Thyroid gland (tissue), 4 donors: Measurements from ENCODE around the gene STK4. TPM values are rescaled to one million over a fixed set of nuclear protein-coding genes. Genes with fewer than 3 reads are reported as not detected.

Source experiments
- DNase-seq, 2 donors: peaks; one replicate each; pipeline ENCODE4 v3.0.0-alpha.2; 2019
- H3K27ac ChIP-seq, 3 donors: fragments of 200-600 bp; sonication (generic); 1 replicate in 2 of 3; 2 replicates in 1 of 3; pipeline ENCODE4 v1.5.1; 2016 to 2019; ENCODE audit warnings: mild to moderate bottlenecking in 1 of 3, moderate library complexity in 1 of 3
- H3K27me3 ChIP-seq: fragments of 200-600 bp; sonication (generic); one replicate; pipeline ENCODE4 v1.5.1; 2019
- H3K36me3 ChIP-seq, 2 donors: fragments of 200-600 bp; sonication (generic); one replicate each; pipeline ENCODE4 v1.5.1; 2016 to 2019
- H3K4me1 ChIP-seq, 2 donors: fragments of 200-600 bp; sonication (generic); one replicate each; pipeline ENCODE4 v1.5.1; 2017 to 2019
- H3K4me3 ChIP-seq, 3 donors: fragments of 200-600 bp; sonication (generic); replicated peaks in 1 of 3; 1 replicate in 2 of 3; 2 replicates in 1 of 3; pipeline ENCODE4 v1.5.1; 2016; ENCODE audit warnings: mild to moderate bottlenecking in 1 of 3
- H3K9me3 ChIP-seq: fragments of 200-600 bp; sonication (generic); one replicate; pipeline ENCODE4 v1.5.1; 2017
- CTCF ChIP-seq, 6 experiments: fragments of 200-600 bp in 3 of 6; fragments of 450-650 bp in 3 of 6; sonication (generic) in 3 of 6; IDR thresholded peaks; one replicate each; pipeline ENCODE4 v1.5.1; 2016 to 2019; ENCODE audit warnings: antibody characterized with exemption in 6 of 6, mild to moderate bottlenecking in 2 of 6, inconsistent platforms in 1 of 6, moderate library complexity in 1 of 6
- POLR2A ChIP-seq, 2 donors: fragments of 450-650 bp; IDR thresholded peaks; one replicate each; pipeline ENCODE4 v1.6.1; 2017; ENCODE audit warnings: antibody characterized with exemption in 2 of 2, mild to moderate bottlenecking in 2 of 2, moderate library complexity in 1 of 2
- WGBS, 2 donors: methylation state at CpG; one replicate each; pipeline ENCODE4 v1.1.5; 2017; 5-methylcytosine and 5-hydroxymethylcytosine counted together
- intact Hi-C: fragments of 100-400 bp; cut with DNase I; formaldehyde crosslinking; loops from one replicate; pipeline ENCODE4 v1.15.1; 2023
- total RNA-seq, 4 donors: library from RNA; depleted of rRNA; stranded (reverse); fragments of >200 nt; gene quantifications; one replicate each; pipeline ENCODE4 v1.2.3, GENCODE V29; 2016

The STK4 gene
- total RNA-seq, 4 donors from 2014 or later: 18.8 to 37.2 (median 29.2) TPM

DNA sequence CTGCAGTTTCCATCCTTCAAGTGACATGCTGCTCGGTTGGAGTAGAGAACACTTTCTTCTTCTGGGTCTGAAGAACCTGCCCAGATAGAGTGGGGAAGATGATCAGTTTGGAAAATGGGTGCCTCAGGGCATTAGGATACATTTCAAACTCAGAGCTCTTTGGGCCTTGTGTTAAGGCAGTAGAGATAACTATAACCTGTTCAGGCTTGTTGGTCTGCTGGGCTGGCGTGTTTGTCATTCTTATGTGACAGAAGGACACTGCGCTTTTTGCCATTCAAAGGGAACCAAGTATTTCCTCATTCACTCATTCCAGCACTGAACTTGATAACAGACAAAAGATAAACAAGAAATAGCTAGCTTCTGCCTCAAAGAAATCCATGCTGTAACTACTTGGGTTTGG is 9.9 kb upstream of the STK4 start:
- Histone ChIP-seq H3K36me3 (peaks cover 30 to 37% of the 10 kb centered on the region in 2 donors), H3K4me3 (no peak overlapping the region), H3K9me3 (no peaks in the 10 kb centered on the region), H3K27ac (no peak overlapping the region), H3K4me1 (peaks cover 7 to 10% of the 10 kb centered on the region in 2 donors), H3K27me3 (no peaks in the 10 kb centered on the region)
- WGBS, 2 donors: 100% methylated on average over 3 of the region's 3 CpGs
- DNase-seq: no peak
- intact Hi-C loops: no loop called here
- TF ChIP-seq POLR2A (IDR thresholded peaks at IDR 0.05): no peak
- TF ChIP-seq CTCF (IDR thresholded peaks at IDR 0.05): no peak

GRCh38 chr20:44958276-44958675 is 8.0 kb upstream of the STK4 start:
- Histone ChIP-seq H3K4me1 (peaks cover 7 to 10% of the 10 kb centered on the region in 2 donors), H3K36me3 (peaks cover 21 to 28% of the 10 kb centered on the region in 2 donors), H3K27ac (no peak overlapping the region), H3K9me3 (no peaks in the 10 kb centered on the region), H3K27me3 (no peaks in the 10 kb centered on the region), H3K4me3 (no peak overlapping the region)
- DNase-seq: no peak
- intact Hi-C loops: no loop called here
- WGBS, 2 donors: 92 to 94% methylated on average over 8 of the region's 8 CpGs
- no peak for TF ChIP-seq POLR2A (IDR thresholded peaks at IDR 0.05)
- TF ChIP-seq CTCF (IDR thresholded peaks at IDR 0.05): no peak

DNA sequence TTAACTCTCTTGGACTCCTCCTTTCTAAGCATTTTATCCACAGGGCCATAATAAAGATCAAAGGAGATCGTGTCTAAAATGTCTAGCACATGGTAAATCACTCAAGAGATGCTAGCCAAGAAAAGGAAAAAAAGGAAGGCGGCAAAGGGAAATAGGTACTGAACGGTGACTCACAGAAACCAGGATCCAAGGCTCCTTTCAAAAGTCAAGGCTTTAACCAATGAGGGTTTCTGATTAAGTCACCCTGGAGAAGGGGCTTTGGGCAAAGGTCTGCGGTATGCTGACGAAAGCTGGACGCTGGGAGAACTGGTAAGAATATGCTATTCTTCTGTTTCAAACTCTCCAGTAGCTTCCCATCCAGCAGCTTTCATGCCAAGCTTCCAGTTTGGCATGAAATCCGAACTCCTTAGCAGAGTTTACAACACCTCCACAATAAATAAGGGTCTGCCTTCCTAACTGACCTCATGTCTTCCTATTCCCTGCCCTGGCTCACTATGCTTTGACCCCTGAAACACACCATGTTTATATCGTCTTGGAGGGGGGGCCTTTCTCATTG is 7.2 kb upstream of the STK4 start:
- TF ChIP-seq CTCF (IDR thresholded peaks at IDR 0.05) (no peak), POLR2A (IDR thresholded peaks at IDR 0.05) (no peak)
- no peak overlapping the region for H3K27ac ChIP-seq

DNA sequence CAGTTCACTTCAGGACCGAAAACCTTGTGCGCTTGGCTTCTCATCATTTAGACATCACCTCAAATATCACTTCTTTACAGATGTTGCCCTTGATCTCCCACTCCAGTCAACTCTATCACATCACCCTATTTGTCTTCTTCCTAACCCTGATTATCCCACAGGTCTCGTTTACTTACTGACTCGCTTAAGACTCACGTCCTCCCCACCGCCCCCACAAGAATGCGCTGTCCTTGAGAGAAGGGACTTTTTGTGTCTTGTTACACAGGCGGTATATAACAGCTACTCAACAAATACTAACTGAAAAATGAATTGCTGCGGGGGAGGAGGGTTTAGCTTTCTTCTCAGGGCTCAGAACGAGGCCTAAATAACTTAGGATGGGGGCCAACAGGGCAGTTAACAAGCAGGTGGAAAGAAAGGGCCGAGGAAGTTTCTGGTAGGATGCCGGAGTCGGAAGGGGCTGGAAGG is 6.6 kb upstream of the STK4 start:
- no peaks in the 10 kb centered on the region for H3K27me3 ChIP-seq
- peaks cover 7 to 10% of the 10 kb centered on the region in 2 donors for H3K4me1 ChIP-seq
- peak; percentile 13 to 33 for DNase-seq
- peak overlapping the region in 2 of 3 donors; percentile 25 to 59 for H3K27ac ChIP-seq
- peak overlapping the region; percentile 34 to 82 (median 74) for H3K4me3 ChIP-seq
- peaks cover 7 to 14% of the 10 kb centered on the region in 2 donors for H3K36me3 ChIP-seq
- H3K9me3 ChIP-seq: no peaks in the 10 kb centered on the region
- TF ChIP-seq CTCF (IDR thresholded peaks at IDR 0.05) (peak in 1 of 6 experiments; percentile 3), POLR2A (IDR thresholded peaks at IDR 0.05) (no peak)
- intact Hi-C loops: no loop called here
- WGBS, 2 donors: 6 to 8% methylated on average over 13 of the region's 13 CpGs

More for the DNA sequence above, 7.2 kb upstream of the STK4 start:
- Histone ChIP-seq H3K4me1 (peaks cover 7 to 10% of the 10 kb centered on the region in 2 donors), H3K9me3 (no peaks in the 10 kb centered on the region), H3K4me3 (peak overlapping the region; percentile 34 to 82 (median 74)), H3K27me3 (no peaks in the 10 kb centered on the region), H3K36me3 (peaks cover 12 to 20% of the 10 kb centered on the region in 2 donors)
- DNase-seq: no peak
- 34 to 40% methylated on average over 8 of the region's 8 CpGs for WGBS, 2 donors
- intact Hi-C loops: no loop called here

DNA sequence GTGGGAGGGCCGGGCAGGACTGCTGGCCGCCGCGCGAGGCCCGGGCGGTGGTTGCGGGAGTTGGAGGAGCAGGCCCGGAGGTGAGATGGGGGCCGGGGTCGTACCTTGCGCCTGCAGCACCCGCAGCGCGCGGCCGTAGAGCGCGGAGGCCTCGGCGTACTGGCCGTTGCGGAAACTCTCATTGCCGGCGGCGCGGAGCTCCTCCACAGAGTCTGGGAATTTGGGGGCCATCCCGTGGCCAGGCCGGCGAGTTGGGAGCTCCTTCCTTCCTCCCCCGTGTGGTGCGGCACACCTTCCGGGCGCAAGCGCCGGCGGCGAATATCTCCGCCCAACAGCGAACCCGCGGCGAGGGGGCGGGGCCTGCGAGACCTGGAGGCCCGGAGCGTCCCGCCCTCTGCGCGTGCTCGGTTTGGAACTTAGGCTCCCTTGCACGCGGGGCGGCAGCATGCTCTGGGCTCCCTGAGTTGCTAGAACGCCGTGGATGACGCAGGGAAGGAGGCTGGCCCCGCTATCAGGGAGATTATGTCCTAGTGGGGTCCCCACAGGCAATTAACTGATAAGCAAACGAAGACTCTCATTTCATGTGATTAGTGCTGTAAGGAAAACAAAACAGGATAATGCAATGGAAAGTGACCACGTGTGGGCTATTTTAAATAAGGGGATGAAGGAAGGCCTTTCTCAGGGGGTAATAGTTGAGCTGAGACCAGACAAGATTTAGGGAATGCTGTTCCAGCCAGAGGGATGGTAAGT is 6.0 kb upstream of the STK4 start, which contains the start of gene TOMM34:
Gene TOMM34 (minus strand): TSS at position 295 of the 750 bp plus-strand sequence. CDS start 64 bp downstream, at position 231.
- peaks cover 2 to 8% of the 10 kb centered on the region in 2 donors for H3K36me3 ChIP-seq
- H3K4me3 ChIP-seq: peak within 1 kb of the TSS; percentile 34 to 82 (median 74)
- DNase-seq: peak; percentile 97
- intact Hi-C loops: no loop called here
- WGBS, 2 donors: 0 to 2% methylated on average over 35 to 47 of the region's 60 CpGs
- H3K27me3 ChIP-seq: no peaks in the 10 kb centered on the region
- H3K4me1 ChIP-seq: peaks cover 7 to 10% of the 10 kb centered on the region in 2 donors
- H3K27ac ChIP-seq: peak within 1 kb of the TSS in 2 of 3 donors; percentile 25 to 59
- H3K9me3 ChIP-seq: no peaks in the 10 kb centered on the region
- peak; percentile 9 to 93 for TF ChIP-seq POLR2A (IDR thresholded peaks at IDR 0.05)
- peak in 1 of 6 experiments; percentile 10 for TF ChIP-seq CTCF (IDR thresholded peaks at IDR 0.05)
